ENCODE results near the gene DHRS3. TPM values are rescaled to one million over a fixed set of nuclear protein-coding genes. Genes with fewer than 3 reads are reported as not detected.

DHRS3 gene
- total and polyA plus RNA-seq, 12 donors = 39.9 to 93.5 (median 63.7) TPM

GRCh38 chr1:12552111-12552888, 65.7 kb downstream of the DHRS3 start:
- no peaks in the 10 kb centered on the region for H3K36me3 ChIP-seq
- peak overlapping the region in 9 of 10 donors; percentile 51 to 94 (median 86) for H3K27ac ChIP-seq
- H3K4me3 ChIP-seq = no peak overlapping the region
- no peaks in the 10 kb centered on the region for H3K9me3 ChIP-seq
- 85 to 87% methylated on average over 27 of the region's 27 CpGs for WGBS, 2 donors
- TF ChIP-seq CTCF (IDR thresholded peaks at IDR 0.05) = no peak
- ATAC-seq (no peak), DNase-seq (no peak)
- peaks cover 25 to 84% (median 54%) of the 10 kb centered on the region in 9 donors for H3K4me1 ChIP-seq
- H3K27me3 ChIP-seq = no peaks in the 10 kb centered on the region
- intact Hi-C loops (cut with DNase I) = loop anchor here in 1 of 10 donors (5.0 kb wide), 1 partner anchor 40 kb away; no protein-coding TSS in a partner anchor

GRCh38 chr1:12551584-12551983, 66.4 kb downstream of the DHRS3 start:
- Histone ChIP-seq H3K27ac (peak overlapping the region in 4 of 10 donors; percentile 78 to 90 (median 89)), H3K4me3 (no peak overlapping the region), H3K4me1 (peaks cover 25 to 84% (median 54%) of the 10 kb centered on the region in 9 donors), H3K27me3 (no peaks in the 10 kb centered on the region), H3K9me3 (no peaks in the 10 kb centered on the region), H3K36me3 (no peaks in the 10 kb centered on the region)
- ATAC-seq (no peak), DNase-seq (no peak)
- no peak for TF ChIP-seq CTCF (IDR thresholded peaks at IDR 0.05)
- intact Hi-C loops (cut with DNase I) = loop anchor here in 1 of 10 donors (5.0 kb wide), 1 partner anchor 41 kb away; no protein-coding TSS in a partner anchor

GRCh38 chr1:12549460-12550349, 68.3 kb downstream of the DHRS3 start:
- DNase-seq = peak; percentile 62
- intact Hi-C loops (cut with DNase I) = loop anchor here in 4 of 10 donors (5.0 kb wide), 3 partner anchors 43 to 68 kb away; partner anchors contain the start of gene DHRS3 (in 2 of the 4)
- Histone ChIP-seq H3K27me3 (no peaks in the 10 kb centered on the region), H3K27ac (peak overlapping the region in 9 of 10 donors; percentile 58 to 82 (median 69)), H3K4me3 (no peak overlapping the region), H3K9me3 (no peaks in the 10 kb centered on the region), H3K4me1 (peaks cover 25 to 78% (median 58%) of the 10 kb centered on the region in 9 donors), H3K36me3 (no peaks in the 10 kb centered on the region)
- no peak for TF ChIP-seq CTCF (IDR thresholded peaks at IDR 0.05)
- peak in 7 of 8 donors; percentile 9 to 49 (median 30) for ATAC-seq
- 58 to 75% methylated on average over 31 of the region's 31 CpGs for WGBS, 2 donors

- DNase-seq (peak in 1 of 2 donors; percentile 61), ATAC-seq (peak in 6 of 8 donors; percentile 4 to 57 (median 20))
- Histone ChIP-seq H3K4me1 (peaks cover 25 to 80% (median 54%) of the 10 kb centered on the region in 9 donors), H3K27me3 (no peaks in the 10 kb centered on the region), H3K36me3 (no peaks in the 10 kb centered on the region), H3K4me3 (no peak overlapping the region), H3K9me3 (no peaks in the 10 kb centered on the region), H3K27ac (peak overlapping the region in 9 of 10 donors; percentile 58 to 82 (median 69))
- intact Hi-C loops (cut with DNase I) = loop anchor here in 3 of 10 donors (5.0 kb wide), 2 partner anchors 47 to 68 kb away; partner anchors contain the start of gene DHRS3 (in 2 of the 3)
- no peak for TF ChIP-seq CTCF (IDR thresholded peaks at IDR 0.05)
- WGBS, 2 donors = 58 to 59% methylated on average over 26 to 27 of the region's 27 CpGs
Measured at GRCh38 chr1:12548973-12549459, 69.0 kb downstream of the DHRS3 start.
